BJ (cell line): ENCODE results near the gene TRAK1. TPM values are rescaled to one million over a fixed set of nuclear protein-coding genes. Genes with fewer than 3 reads are reported as not detected.

Experiments
- CTCF ChIA-PET: fragments of 350-600 bp; formaldehyde crosslinking; extraction: SDS; loops from one replicate; lab custom pipeline; 2021; ENCODE audit warnings: antibody characterized with exemption, inconsistent platforms; lab: Yijun Ruan, JAX
- POLR2A ChIA-PET: fragments of 300-600 bp; sonication (Branson Sonifier 250); formaldehyde crosslinking; extraction: SDS; loops from one replicate; lab custom pipeline; 2021; ENCODE audit warnings: antibody characterized with exemption; lab: Charles Lee
- DNase-seq: peaks from one replicate; pipeline ENCODE4 v3.0.0-alpha.2; 2011; ENCODE audit warnings: low read depth
- H3K27me3 ChIP-seq: 2 replicates; pipeline ENCODE4 v1.6.0; 2011; ENCODE audit warnings: low read length; ENCODE audit not compliant: control insufficient read depth, insufficient read depth
- H3K36me3 ChIP-seq: 2 replicates; pipeline ENCODE4 v1.5.1; 2011; ENCODE audit warnings: low read length; ENCODE audit not compliant: control insufficient read depth, insufficient read depth
- H3K4me3 ChIP-seq: 2 replicates; pipeline ENCODE4 v1.5.1; 2011; ENCODE audit warnings: low read depth, mild to moderate bottlenecking, control low read depth, low read length
- CTCF ChIP-seq: IDR thresholded peaks from 2 replicates; pipeline ENCODE4 v1.5.1; 2011; ENCODE audit warnings: low read depth, mild to moderate bottlenecking, control low read depth, inconsistent platforms, low read length, moderate library complexity; ENCODE audit not compliant: insufficient read depth
- polyA plus RNA-seq: library from polyadenylated mRNA; depleted of rRNA; stranded (reverse); fragments of >200 nt; gene quantifications from 2 replicates; pipeline ENCODE4 v1.2.3, GENCODE V29; 2011

The TRAK1 gene
- polyA plus RNA-seq, 1 experiment = 36.3 TPM

GRCh38 chr3:42190701-42191442 lies 99.7 kb downstream of the TRAK1 start:
- ChIA-PET POLR2A (no interaction called here), CTCF (interaction anchor here (0.6 to 4.4 kb wide), 35 partner anchors 10 to 302 kb away, joined by 3 to 50 read pairs (median 4); no protein-coding TSS in a partner anchor)
- Histone ChIP-seq H3K4me3 (no peak overlapping the region), H3K27me3 (no peaks in the 10 kb centered on the region), H3K36me3 (peaks cover 8% of the 10 kb centered on the region)
- TF ChIP-seq CTCF = peak; percentile 89
- DNase-seq = no peak

GRCh38 chr3:42191443-42191747 lies 100.2 kb downstream of the TRAK1 start:
- ChIA-PET POLR2A (no interaction called here), CTCF (interaction anchor here (0.6 to 4.4 kb wide), 36 partner anchors 9 to 302 kb away, joined by 3 to 50 read pairs (median 4); no protein-coding TSS in a partner anchor)
- DNase-seq = no peak
- Histone ChIP-seq H3K36me3 (peaks cover 8% of the 10 kb centered on the region), H3K27me3 (no peaks in the 10 kb centered on the region), H3K4me3 (no peak overlapping the region)
- TF ChIP-seq CTCF = no peak

- no peak for DNase-seq
- CTCF ChIA-PET = interaction anchor here (0.6 to 4.4 kb wide), 13 partner anchors 8 to 1612 kb away, joined by 3 to 50 read pairs (median 7); no protein-coding TSS in a partner anchor
- peaks cover 8% of the 10 kb centered on the region for H3K36me3 ChIP-seq
- no peak for TF ChIP-seq CTCF
- no peaks in the 10 kb centered on the region for H3K27me3 ChIP-seq
- POLR2A ChIA-PET = no interaction called here
- H3K4me3 ChIP-seq = no peak overlapping the region
Measured at GRCh38 chr3:42192334-42193200, 101.4 kb downstream of the TRAK1 start.

GRCh38 chr3:42194943-42195510 lies 103.9 kb downstream of the TRAK1 start:
- CTCF ChIA-PET = interaction anchor here (0.8 to 1.7 kb wide), 4 partner anchors 9 to 78 kb away, joined by 3 to 8 read pairs (median 5); no protein-coding TSS in a partner anchor
- no peak for TF ChIP-seq CTCF
- Histone ChIP-seq H3K27me3 (no peaks in the 10 kb centered on the region), H3K36me3 (peaks cover 14% of the 10 kb centered on the region), H3K4me3 (no peak overlapping the region)
- no peak for DNase-seq
- POLR2A ChIA-PET = no interaction called here
